Endodermal cell (in vitro differentiated cells): ENCODE results near the gene ANKRD6. TPM values are rescaled to one million over a fixed set of nuclear protein-coding genes. Genes with fewer than 3 reads are reported as not detected.

Source experiments
- DNase-seq: peaks from one replicate; pipeline ENCODE4 v3.0.0-alpha.2; 2017
- H3K27ac ChIP-seq: 2 replicates; pipeline ENCODE4 v1.5.1; 2013; ENCODE audit warnings: mild to moderate bottlenecking, low read depth, low read length, moderate library complexity
- H3K27me3 ChIP-seq: 2 replicates; pipeline ENCODE4 v1.6.1; 2013; ENCODE audit warnings: mild to moderate bottlenecking, low read length, moderate library complexity; ENCODE audit not compliant: insufficient read depth, control insufficient read depth, poor library complexity, severe bottlenecking
- H3K36me3 ChIP-seq: 2 replicates; pipeline ENCODE4 v1.7.0; 2013; ENCODE audit warnings: mild to moderate bottlenecking, low read length, moderate library complexity; ENCODE audit not compliant: control insufficient read depth, insufficient read depth
- H3K4me1 ChIP-seq: one replicate; pipeline ENCODE4 v1.7.0; 2013; ENCODE audit warnings: low read length; ENCODE audit not compliant: control insufficient read depth, insufficient read depth
- H3K4me3 ChIP-seq: 2 replicates; pipeline ENCODE4 v1.5.1; 2013; ENCODE audit warnings: mild to moderate bottlenecking, low read length, moderate library complexity
- H3K9ac ChIP-seq: 2 replicates; pipeline ENCODE4 v1.6.1; 2013; ENCODE audit warnings: mild to moderate bottlenecking, low read length, moderate library complexity; ENCODE audit not compliant: poor library complexity, severe bottlenecking; ENCODE audit errors: extremely low read depth
- H3K9me3 ChIP-seq: 2 replicates; pipeline ENCODE4 v1.6.1; 2013; ENCODE audit warnings: mild to moderate bottlenecking, low read length, moderate library complexity; ENCODE audit not compliant: control insufficient read depth
- H3K27ac Mint-ChIP-seq: 2 replicates; pipeline ENCODE4 v1.8.0; 2020; ENCODE audit warnings: mixed read lengths
- H3K27me3 Mint-ChIP-seq: 2 replicates; pipeline ENCODE4 v1.8.0; 2021; ENCODE audit warnings: mild to moderate bottlenecking, mixed read lengths; ENCODE audit not compliant: insufficient read depth
- H3K36me3 Mint-ChIP-seq: 2 replicates; pipeline ENCODE4 v1.8.0; 2020; ENCODE audit warnings: low read depth, mixed read lengths
- H3K4me1 Mint-ChIP-seq: 2 replicates; pipeline ENCODE4 v1.8.0; 2020; ENCODE audit warnings: mixed read lengths
- H3K4me3 Mint-ChIP-seq: 2 replicates; pipeline ENCODE4 v1.8.0; 2020; ENCODE audit warnings: mild to moderate bottlenecking, moderate library complexity, mixed read lengths
- H3K9me3 Mint-ChIP-seq: 2 replicates; pipeline ENCODE4 v1.8.0; 2020; ENCODE audit warnings: mild to moderate bottlenecking, mixed read lengths
- CTCF ChIP-seq: fragments of 200-600 bp; sonication (generic); conservative IDR thresholded peaks from 2 replicates; pipeline ENCODE4 v1.5.0; 2021; ENCODE audit warnings: antibody characterized with exemption, mild to moderate bottlenecking
- WGBS, 2 experiments: methylation state at CpG; one replicate each; pipeline versions ENCODE4 v1.1.5 to v1.1.7; 2013; ENCODE audit warnings: missing lambda C conversion rate in 2 of 2, mixed read lengths in 1 of 2; ENCODE audit not compliant: insufficient coverage in 1 of 2, insufficient read length in 1 of 2; 5-methylcytosine and 5-hydroxymethylcytosine counted together
- total RNA-seq, 2 donors: library from RNA; stranded (reverse); fragmentation: NEBNext Ultra II Directional in 1 of 2; extraction: Animal tissue kit (Norgen Biotek cat#: 25700) in 1 of 2; gene quantifications; 2 replicates in 1 of 2; 3 replicates in 1 of 2; pipeline ENCODE4 v1.2.1, GENCODE V29; 2021

ANKRD6 gene
- total RNA-seq, 2 donors from 2014 or later: 88.7 to 110 TPM

- no peak overlapping the region for H3K27ac ChIP-seq
- no peaks in the 10 kb centered on the region for H3K27me3 ChIP-seq
- Mint-ChIP-seq H3K27ac (no peak overlapping the region), H3K36me3 (peaks cover 49% of the 10 kb centered on the region), H3K9me3 (peaks cover 6% of the 10 kb centered on the region), H3K27me3 (no peaks in the 10 kb centered on the region), H3K4me1 (peaks cover 21% of the 10 kb centered on the region), H3K4me3 (no peak overlapping the region)
- H3K9me3 ChIP-seq: peaks cover 21% of the 10 kb centered on the region
- no peak overlapping the region for H3K9ac ChIP-seq
- peaks cover 72% of the 10 kb centered on the region for H3K36me3 ChIP-seq
- no peak for TF ChIP-seq CTCF
- peaks cover 5% of the 10 kb centered on the region for H3K4me1 ChIP-seq
- no peak overlapping the region for H3K4me3 ChIP-seq
- DNase-seq: no peak
Measured at GRCh38 chr6:89528866-89529265, 95.9 kb downstream of the ANKRD6 start.

GRCh38 chr6:89530982-89531381 lies 98.0 kb downstream of the ANKRD6 start:
- no peak overlapping the region for H3K9ac ChIP-seq
- H3K4me3 Mint-ChIP-seq: no peak overlapping the region
- H3K4me1 Mint-ChIP-seq: peaks cover 6% of the 10 kb centered on the region
- DNase-seq: no peak
- no peak overlapping the region for H3K27ac ChIP-seq
- peaks cover 39% of the 10 kb centered on the region for H3K36me3 Mint-ChIP-seq
- TF ChIP-seq CTCF: no peak
- H3K27me3 ChIP-seq: no peaks in the 10 kb centered on the region
- no peak overlapping the region for H3K4me3 ChIP-seq
- WGBS, 2 experiments: 92 to 100% methylated on average over 3 to 11 of the region's 11 CpGs
- H3K9me3 Mint-ChIP-seq: peaks cover 4% of the 10 kb centered on the region
- peaks cover 11% of the 10 kb centered on the region for H3K9me3 ChIP-seq
- no peaks in the 10 kb centered on the region for H3K4me1 ChIP-seq
- H3K27ac Mint-ChIP-seq: no peak overlapping the region
- H3K36me3 ChIP-seq: peaks cover 73% of the 10 kb centered on the region
- H3K27me3 Mint-ChIP-seq: no peaks in the 10 kb centered on the region

GRCh38 chr6:89536231-89536630 lies 103.3 kb downstream of the ANKRD6 start:
- Histone ChIP-seq H3K36me3 (peaks cover 41% of the 10 kb centered on the region), H3K4me3 (no peak overlapping the region), H3K27ac (peak overlapping the region; percentile 13), H3K27me3 (no peaks in the 10 kb centered on the region), H3K4me1 (peaks cover 4% of the 10 kb centered on the region), H3K9ac (no peak overlapping the region), H3K9me3 (peaks cover 11% of the 10 kb centered on the region)
- TF ChIP-seq CTCF: peak; percentile 64
- 87 to 89% methylated on average over 4 to 5 of the region's 5 CpGs for WGBS, 2 experiments
- Mint-ChIP-seq H3K27me3 (no peaks in the 10 kb centered on the region), H3K4me1 (peaks cover 10% of the 10 kb centered on the region), H3K27ac (no peak overlapping the region), H3K9me3 (peaks cover 4% of the 10 kb centered on the region), H3K4me3 (no peak overlapping the region), H3K36me3 (peaks cover 13% of the 10 kb centered on the region)
- DNase-seq: peak; percentile 77
